Measurements from ENCODE around the gene ITGA2B.
"Not testable (repeated sequence)": the region's sequence is repeated elsewhere in the genome, so short reads cannot be mapped to it uniquely, and the experiment has no call there.

ITGA2B gene

DNA sequence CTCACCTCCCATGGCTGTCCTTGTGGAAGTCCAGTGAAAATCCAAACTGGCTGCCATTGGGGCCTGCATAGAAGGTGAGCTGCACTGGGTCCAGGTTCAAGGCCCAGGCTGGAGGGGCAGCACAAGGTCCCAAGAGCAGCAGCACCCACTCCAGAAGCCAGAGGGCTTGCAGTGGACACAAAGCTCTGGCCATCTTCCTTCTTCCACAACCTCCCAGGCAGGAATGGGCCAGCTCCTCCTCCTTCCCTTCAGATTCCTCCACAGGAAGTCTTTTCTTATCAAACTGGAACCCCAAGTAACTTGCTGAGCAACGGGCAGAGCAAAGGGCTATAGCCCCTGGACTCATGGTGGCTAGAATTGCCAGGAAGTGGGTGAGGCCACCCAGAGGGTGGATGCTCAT, at the start of gene ITGA2B:
Gene ITGA2B (minus strand): TSS at position 369 of the 400 bp plus-strand sequence. CDS start 176 bp downstream, at position 193.
- no peak for DNase-seq (ENCODE audit: low read depth)

- DNase-seq (ENCODE audit: low read depth) = no peak
Observed at GRCh38 chr17:44439168-44439567, 49.7 kb upstream of the ITGA2B start.

DNA sequence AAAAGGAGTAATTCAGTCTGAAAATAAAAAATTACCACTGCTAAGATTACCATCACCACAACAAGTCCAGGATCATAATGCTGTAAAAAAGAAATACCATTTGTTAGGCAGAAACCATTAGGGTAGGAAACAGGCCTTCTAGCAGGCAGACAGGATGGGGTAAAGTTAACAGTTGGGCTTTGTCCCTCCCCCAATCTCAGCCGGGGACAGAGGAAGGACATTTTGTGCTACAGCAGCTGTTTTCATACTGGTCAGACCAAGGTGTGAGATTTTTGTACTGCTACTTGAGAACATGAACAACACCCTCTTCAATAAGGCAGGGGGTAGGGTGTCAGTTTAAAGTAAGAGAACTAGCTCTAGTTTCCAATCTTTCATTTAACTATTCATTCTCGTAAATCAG, 49.2 kb upstream of the ITGA2B start:
- no peak for DNase-seq (ENCODE audit: low read depth)

DNA sequence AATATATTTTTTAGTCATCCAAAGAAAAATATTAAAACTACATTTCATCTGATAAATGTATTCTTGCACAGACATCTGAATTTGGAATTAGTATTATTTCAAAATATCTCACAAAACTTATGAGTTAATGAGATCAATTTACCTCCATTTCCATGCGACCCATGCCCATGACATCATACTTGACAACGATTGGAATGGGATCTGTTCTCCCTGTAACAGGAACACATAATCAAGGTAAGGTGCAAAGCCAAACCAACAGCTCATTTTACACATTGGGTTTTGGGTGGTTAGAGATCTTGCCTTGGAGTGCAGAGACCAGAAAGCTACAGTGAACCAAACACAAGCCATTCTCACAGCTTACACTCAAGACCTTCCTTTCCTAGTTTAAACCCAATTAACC, 46.9 kb upstream of the ITGA2B start:
- no peak for DNase-seq (ENCODE audit: low read depth)

DNA sequence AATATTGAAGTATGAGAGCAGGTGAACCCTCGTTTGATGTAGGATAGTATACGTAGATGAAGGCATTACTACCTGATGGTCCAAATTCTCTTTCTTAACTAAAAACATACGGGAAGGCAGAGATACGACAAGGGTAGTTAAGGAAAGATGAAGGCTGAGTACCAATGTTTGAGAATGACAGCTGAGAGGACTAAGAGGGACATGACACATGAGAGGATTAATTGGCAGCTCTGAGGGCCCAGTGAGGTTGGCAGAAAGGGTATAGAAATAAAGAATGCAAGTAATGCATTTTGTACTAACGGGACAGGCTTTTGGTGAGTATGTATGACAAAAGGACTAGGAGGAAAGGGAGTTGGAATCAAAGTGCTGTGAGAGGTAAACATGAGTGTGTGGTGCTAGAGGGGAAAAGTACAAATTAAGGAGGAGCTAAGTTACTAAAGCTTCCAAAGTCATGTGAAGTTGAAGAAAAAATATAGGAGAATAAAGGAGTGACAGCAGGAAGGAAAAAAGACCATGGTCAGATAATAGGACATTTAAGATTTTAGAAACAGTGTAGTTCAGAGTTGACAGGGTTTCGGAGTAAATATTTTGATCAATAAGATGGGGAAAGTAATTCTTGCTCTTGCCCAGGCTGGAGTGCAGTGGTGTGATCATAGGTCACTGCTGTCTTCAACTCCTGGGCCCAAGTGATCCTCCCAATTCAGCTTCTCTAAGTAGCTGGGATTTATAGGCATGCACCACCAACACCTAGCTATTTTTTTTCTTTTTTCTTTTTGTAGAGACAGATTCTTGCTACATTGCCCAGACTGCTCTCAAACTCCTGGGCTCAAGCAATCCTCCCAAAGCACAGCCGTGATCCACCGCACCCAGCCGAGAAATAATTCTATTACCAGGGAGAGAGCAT, 43.1 kb upstream of the ITGA2B start:
- DNase-seq (ENCODE audit: low read depth) = no peak

DNA sequence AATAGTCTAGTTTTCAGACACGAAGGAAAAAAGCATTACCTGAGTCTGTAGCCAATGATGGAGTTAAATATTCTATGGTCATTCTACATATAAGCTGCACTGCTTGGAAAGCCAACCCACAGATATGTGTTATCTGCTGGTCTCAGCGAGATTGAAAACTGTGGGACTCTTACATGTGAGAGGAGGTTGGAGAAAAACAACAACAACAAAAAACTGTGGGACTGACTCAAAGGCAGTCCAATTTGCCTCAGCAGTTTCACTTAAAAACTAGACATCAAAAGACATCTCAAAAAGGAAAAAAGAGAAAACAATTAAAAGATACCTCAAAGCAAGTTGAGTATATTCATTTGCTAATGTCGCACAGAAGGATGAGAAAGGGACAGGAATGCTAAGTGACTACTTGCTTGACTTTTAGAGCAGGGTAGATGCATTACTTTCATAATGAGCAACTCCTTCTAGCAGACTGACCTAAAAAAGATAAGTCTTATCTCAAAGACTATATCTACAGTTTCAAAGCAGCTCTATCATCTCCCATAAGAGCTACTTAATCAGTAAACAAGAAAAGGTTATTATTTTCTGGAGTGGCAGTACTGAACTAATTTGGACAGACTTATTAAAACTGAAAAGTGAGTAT, 35.5 kb upstream of the ITGA2B start:
- DNase-seq (ENCODE audit: low read depth) = no peak

DNA sequence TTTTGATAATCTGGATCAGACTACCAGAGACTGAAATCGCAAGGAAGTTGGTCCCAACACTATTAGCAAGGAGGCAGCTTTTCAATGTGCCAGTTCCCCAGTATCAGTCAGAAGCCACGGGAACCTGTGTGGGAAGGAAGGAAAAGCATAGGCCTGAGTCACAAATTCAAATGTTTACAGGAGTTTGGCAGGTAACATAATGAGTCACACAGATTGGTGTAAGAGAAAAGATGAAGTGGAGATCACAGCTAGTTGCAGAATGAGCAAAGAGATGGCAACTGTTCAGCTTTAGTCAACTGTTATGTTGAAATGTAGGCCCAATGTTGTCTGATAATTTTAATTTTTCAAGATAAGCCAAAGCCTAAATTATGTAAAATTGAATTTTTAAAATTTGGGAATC, 28.1 kb upstream of the ITGA2B start:
- no peak for DNase-seq (ENCODE audit: low read depth)

DNA sequence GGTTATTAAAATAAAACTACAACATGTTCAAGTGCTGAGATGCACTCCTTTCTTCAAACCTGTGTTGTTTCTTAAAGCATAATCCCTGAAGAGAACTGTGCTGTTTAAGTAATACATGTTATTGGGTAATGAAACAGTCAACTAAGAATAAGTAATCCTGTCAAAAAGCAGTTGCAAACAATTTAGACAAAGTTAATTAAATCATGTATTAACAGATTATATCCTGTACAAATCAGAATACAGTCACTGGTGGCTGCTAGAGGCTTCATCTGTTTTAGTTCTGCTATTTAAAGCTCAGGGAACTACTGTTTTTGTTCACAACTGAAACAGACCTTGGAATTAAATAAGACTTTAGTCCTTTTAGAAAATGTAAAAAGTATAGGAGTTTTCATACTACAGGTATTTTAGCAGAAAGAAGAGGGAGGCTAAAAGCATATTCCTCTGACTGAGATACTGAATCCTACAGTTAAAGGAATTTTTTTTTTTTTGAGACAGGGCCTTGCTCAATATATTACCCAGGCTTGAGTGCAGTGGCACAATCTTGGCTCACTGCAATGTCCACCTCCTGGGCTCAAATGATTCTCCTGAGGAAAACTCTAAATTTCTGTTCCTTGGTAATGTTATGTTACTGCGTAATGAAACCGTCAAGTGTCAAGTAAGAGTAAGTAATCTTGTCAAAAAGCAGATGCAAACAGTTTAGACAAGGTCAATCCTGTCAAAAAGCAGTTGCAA, 27.3 kb upstream of the ITGA2B start:
- no peak for DNase-seq (ENCODE audit: low read depth)

GRCh38 chr17:44414394-44415155, 25.1 kb upstream of the ITGA2B start:
- DNase-seq (ENCODE audit: low read depth) = no peak

DNA sequence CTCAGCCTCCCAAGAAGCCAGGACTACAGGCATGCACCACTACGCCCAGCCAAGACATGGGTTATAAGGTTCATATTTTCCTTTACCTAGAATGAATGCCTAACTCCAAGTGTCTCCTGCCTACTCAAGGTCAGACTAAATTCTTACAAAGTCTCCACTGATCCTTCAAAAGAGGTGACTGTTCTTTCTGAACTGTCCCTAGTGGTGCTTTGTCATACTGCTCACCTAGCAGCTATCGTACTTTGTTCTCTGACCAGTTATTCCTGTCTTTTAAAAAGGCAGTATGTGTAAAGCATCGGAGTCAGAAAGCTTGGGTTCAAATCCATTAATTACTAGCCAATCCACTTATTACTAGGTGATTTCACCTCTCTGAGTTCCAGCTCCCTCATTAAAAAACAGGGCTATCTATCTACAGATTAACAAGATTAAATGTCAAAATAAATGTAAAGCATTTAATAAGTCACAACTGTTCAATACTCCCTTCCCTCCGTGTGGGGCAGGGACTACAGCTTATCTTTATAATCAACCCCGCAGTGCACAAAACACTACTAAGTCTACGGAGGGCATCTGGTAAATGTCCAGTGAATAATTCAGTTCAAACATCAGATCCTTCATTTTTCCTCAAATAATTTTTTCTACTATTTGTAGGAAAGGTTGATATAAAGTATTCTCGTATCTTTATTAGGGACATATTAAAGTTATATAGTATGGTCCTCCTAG, 20.0 kb upstream of the ITGA2B start:
- no peak for DNase-seq (ENCODE audit: low read depth)

DNA sequence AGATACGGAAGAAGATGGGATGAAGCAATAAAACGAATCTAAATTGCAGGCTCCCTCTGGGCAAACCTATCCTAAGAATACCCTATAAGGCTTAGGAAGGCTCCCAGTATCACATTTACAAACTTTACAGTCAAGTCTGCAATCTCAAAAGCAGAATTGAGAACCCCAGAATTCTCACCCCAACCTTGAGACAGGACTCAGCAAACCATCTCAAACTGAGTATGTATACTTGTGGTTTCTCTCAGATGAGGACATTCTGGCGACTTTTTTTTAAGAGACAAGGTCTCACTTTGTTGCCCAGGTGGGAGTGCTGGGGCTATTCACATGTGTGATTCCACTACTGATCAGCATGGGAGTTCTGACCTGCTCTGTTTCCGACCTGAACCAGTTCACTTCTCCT, 19.3 kb upstream of the ITGA2B start:
- no peak for DNase-seq (ENCODE audit: low read depth)

- DNase-seq (ENCODE audit: low read depth) = no peak
Observed at GRCh38 chr17:44402564-44403172, 13.2 kb upstream of the ITGA2B start.

DNA sequence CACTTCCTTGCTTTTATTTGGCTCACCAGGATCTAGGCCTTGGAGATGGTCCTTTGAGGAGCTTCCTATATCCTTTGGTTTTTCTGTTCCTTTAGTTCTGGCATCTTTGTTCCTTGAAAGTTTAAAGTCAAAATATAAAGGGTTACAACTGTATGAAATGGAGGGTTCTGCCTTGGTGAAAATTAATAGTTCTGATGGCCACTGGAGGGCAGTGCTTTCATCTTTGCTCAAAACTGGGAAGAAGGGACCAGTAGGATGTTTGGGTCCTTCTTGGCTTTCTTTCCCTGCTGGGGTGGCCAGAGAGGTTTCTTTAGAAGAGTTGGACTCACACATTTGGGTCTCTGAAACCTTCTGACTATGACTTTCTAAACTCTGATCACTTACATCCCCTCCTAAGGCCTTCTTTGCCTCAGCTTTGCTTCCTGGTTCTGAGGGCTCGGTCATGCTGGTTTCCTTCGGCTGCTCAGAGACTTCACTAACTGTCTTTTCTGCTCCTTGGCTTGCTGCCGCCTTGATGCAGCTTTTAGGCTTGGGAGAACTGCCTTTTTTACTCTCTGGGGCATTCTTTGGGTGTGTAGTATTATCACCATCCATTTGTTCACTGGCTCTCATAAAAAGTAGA, 10.9 kb upstream of the ITGA2B start:
- no peak for DNase-seq (ENCODE audit: low read depth)

DNA sequence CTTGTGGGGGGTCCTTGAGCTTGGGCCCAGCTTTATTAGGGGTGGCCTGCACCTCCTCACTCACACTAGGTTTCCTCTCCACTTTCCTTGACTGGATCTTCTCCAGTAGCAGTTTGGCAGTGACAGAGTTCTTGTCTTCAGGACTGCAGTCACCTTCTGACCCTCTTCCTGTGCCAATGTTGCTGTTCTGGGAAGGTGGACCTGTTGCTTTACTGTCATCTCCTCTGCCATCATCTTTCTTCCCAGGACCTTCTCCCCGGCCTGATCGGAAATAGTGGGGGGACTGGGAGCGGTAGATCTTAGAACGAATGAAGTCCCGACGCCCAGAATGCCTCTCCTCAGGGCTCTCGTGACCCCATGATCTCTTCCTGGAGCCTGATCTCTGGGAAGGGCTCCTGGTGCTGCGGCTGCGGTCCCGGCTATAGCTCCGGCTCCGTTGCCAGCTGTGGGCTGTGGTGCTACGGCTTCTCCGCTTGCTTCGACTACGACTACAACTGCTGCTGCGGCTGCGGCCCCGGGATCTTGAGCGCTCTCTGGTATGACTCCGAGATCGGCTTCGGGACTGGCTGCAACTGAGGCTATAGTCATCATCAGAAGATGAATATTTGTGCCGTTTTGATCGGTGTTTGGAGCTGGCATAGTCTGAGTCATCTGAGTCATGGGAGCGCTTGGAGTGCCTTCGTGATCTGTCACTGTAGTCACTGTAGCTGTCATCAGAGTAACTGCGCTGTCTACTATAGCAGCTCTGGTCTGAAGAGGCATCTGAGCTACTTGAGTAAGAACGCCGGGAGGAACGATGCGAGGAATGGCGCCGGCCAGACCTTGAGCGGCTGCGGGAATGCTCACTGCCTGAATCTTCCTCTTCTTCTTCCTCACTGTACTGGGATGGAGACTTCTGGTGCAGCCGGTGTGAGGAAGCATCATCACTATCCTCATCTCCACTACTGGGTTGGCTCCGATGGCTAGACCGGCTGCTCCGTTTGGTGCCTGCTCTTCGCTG, 9.5 kb upstream of the ITGA2B start:
- no peak for DNase-seq (ENCODE audit: low read depth)

DNA sequence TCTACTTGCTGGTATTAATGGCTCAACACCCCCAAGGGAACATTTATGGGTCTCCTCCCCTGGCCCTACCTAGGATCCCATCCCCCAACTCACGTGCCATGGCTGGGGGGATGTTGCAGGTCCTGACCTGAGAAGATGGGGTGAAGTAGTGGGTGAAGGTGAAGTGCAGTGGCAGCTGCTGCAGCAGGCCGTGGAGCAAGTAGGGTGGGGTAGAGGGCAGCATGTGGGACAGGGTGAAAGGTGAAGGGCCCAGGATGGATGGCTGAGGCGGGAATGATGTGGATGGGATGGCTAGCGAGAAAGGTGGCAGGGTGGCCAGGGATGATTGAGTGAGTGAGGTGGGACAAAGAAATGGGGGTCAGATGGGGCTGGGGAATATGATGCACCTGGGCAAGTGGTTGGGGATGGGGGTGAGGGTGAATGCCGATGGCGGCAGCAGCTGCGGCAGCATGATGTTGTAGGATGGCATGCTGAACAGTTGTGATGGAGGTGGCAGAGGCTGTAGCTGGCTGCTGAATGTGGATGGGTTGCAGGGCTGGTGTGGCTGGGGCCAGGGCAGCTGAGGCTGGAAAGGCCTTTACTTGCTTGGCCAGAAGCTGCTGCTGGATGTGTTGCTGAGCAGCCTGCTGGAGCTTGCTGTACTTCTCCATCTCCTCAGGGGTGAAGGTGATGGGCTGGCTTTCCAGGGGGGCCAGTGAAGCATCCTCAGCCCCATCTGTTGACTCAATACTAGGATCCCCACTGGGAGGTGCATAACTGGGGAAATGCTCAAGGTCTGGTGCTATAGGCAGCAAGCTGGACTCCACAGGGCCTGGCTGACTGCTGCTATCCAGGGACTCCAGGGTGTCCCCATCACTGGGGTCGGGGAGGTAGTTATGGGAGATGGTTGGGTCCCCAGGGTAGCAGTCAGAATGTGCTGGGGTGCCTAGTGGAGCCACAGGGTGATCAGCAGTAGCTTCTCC, 8.3 kb upstream of the ITGA2B start:
- DNase-seq (ENCODE audit: low read depth) = no peak

DNA sequence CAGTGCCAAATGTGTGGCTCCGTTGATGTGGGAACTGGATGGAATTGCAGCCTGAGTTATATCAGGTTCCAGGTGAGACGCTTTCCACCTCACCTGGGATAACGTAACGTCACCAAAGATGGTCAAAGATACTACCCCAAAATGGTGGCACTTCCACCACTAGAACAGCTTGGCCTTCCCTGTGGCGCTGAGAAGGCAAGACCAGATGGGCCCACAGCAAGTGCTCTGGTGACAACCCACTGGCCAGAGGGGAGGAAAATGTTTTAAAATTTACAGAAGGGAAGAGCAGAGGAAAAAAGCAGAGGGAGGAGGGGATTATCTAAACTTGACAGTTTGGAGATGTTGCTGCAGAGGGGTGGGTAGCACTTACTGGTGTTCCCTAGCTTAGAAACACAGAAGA, 7.5 kb upstream of the ITGA2B start:
- no peak for DNase-seq (ENCODE audit: low read depth)

- no peak for DNase-seq (ENCODE audit: low read depth)
Observed at GRCh38 chr17:44394833-44395232, 5.4 kb upstream of the ITGA2B start.

GRCh38 chr17:44394112-44394511, 4.7 kb upstream of the ITGA2B start:
- DNase-seq (ENCODE audit: low read depth) = not testable (repeated sequence)
